Mesendoderm (in vitro differentiated cells): Measurements from ENCODE around the gene ANKRD44.

Experiments used
- DNase-seq: peaks from one replicate; pipeline ENCODE4 v3.0.0; 2013
- H2AK5ac ChIP-seq: 2 replicates; pipeline ENCODE4 v1.6.1; 2013; ENCODE audit warnings: low read length, inconsistent platforms
- H2BK120ac ChIP-seq: 2 replicates; pipeline ENCODE4 v1.6.1; 2013; ENCODE audit warnings: low read depth, mild to moderate bottlenecking, low read length, moderate library complexity, mixed read lengths
- H2BK15ac ChIP-seq: replicated peaks from 2 replicates; pipeline ENCODE4 v1.6.1; 2013; ENCODE audit warnings: low read depth, mild to moderate bottlenecking, moderate library complexity
- H2BK5ac ChIP-seq: 2 replicates; pipeline ENCODE4 v1.6.1; 2013; ENCODE audit warnings: low read length, inconsistent platforms
- H3K18ac ChIP-seq: 2 replicates; pipeline ENCODE4 v1.6.1; 2013; ENCODE audit warnings: mild to moderate bottlenecking, low read length, mixed read lengths
- H3K23ac ChIP-seq: one replicate; pipeline ENCODE4 v1.6.1; 2013; ENCODE audit warnings: low read length
- H3K27ac ChIP-seq: 2 replicates; pipeline ENCODE4 v1.5.1; 2013; ENCODE audit warnings: low read depth, mild to moderate bottlenecking, inconsistent platforms, low read length, moderate library complexity
- H3K27me3 ChIP-seq: 2 replicates; pipeline ENCODE4 v1.6.1; 2013; ENCODE audit warnings: low read length, control low read depth, mild to moderate bottlenecking, inconsistent platforms; ENCODE audit not compliant: insufficient read depth, poor library complexity
- H3K36me3 ChIP-seq: 2 replicates; pipeline ENCODE4 v1.6.1; 2013; ENCODE audit warnings: low read length, inconsistent platforms; ENCODE audit not compliant: control insufficient read depth, insufficient read depth
- H3K4ac ChIP-seq: one replicate; pipeline ENCODE4 v1.6.1; 2013; ENCODE audit warnings: low read depth, mild to moderate bottlenecking, low read length, moderate library complexity
- H3K4me1 ChIP-seq: 2 replicates; pipeline ENCODE4 v1.6.1; 2013; ENCODE audit warnings: low read depth, low read length, inconsistent platforms; ENCODE audit not compliant: control insufficient read depth
- H3K4me2 ChIP-seq: 2 replicates; pipeline ENCODE4 v1.6.1; 2013; ENCODE audit warnings: low read length
- H3K4me3 ChIP-seq: 2 replicates; pipeline ENCODE4 v1.5.1; 2013; ENCODE audit warnings: mild to moderate bottlenecking, low read length
- H3K56ac ChIP-seq: one replicate; pipeline ENCODE4 v1.6.1; 2013; ENCODE audit warnings: low read length
- H3K79me1 ChIP-seq: 2 replicates; pipeline ENCODE4 v1.6.1; 2013; ENCODE audit warnings: low read length, inconsistent platforms
- H3K79me2 ChIP-seq: 2 replicates; pipeline ENCODE4 v1.6.1; 2013; ENCODE audit warnings: mild to moderate bottlenecking, low read length; ENCODE audit not compliant: control insufficient read depth, insufficient read depth
- H3K9ac ChIP-seq: 2 replicates; pipeline ENCODE4 v1.6.1; 2013; ENCODE audit warnings: low read length, inconsistent platforms
- H4K5ac ChIP-seq: one replicate; pipeline ENCODE4 v1.6.1; 2013; ENCODE audit warnings: low read length
- H4K8ac ChIP-seq: one replicate; pipeline ENCODE4 v1.6.1; 2013; ENCODE audit warnings: low read depth, mild to moderate bottlenecking, control low read depth, low read length, moderate library complexity
- WGBS: extraction: QIAGEN DNeasy Blood & Tissue Kit; methylation state at CpG from one replicate; pipeline ENCODE4 v1.1.7; 2013; ENCODE audit warnings: low lambda C conversion rate, missing lambda C conversion rate; ENCODE audit not compliant: insufficient coverage; ENCODE audit errors: extremely low coverage; 5-methylcytosine and 5-hydroxymethylcytosine counted together

Gene ANKRD44

DNA sequence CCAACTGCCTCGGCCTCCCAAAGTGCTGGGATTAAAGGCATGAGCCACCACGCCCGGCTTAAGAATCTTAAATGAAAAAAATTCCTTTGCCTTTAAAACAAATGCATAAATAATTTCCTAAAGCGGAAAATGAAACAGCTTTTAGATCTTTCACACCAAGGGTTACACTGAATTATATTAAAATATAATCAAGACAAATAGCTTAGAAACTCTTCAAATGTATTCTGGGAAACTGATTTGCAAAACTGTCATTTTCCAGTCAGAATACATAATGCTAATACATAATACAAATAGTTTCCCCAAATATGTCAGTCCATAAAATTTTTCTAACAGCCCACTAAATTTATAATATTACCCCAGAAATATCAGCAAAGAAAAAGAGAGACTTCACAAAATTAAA is 315.8 kb downstream of the ANKRD44 start:
- H3K23ac ChIP-seq, result no peak overlapping the region
- H3K56ac ChIP-seq, result no peak overlapping the region
- no peaks in the 10 kb centered on the region for H3K36me3 ChIP-seq
- no peak overlapping the region for H2BK5ac ChIP-seq
- WGBS, result no CpG with 5 or more reads among the region's 4 CpGs
- DNase-seq, result no peak
- H4K8ac ChIP-seq, result no peak overlapping the region
- H3K18ac ChIP-seq, result no peak overlapping the region
- no peak overlapping the region for H4K5ac ChIP-seq
- H3K4ac ChIP-seq, result no peak overlapping the region
- H2BK15ac ChIP-seq, result no peak overlapping the region
- no peak overlapping the region for H3K4me3 ChIP-seq
- H3K4me2 ChIP-seq, result no peak overlapping the region
- no peaks in the 10 kb centered on the region for H3K79me1 ChIP-seq
- no peaks in the 10 kb centered on the region for H3K27me3 ChIP-seq
- no peak overlapping the region for H2BK120ac ChIP-seq
- H3K4me1 ChIP-seq, result peaks cover 1% of the 10 kb centered on the region
- H3K79me2 ChIP-seq, result no peaks in the 10 kb centered on the region
- H3K9ac ChIP-seq, result no peak overlapping the region
- no peak overlapping the region for H2AK5ac ChIP-seq
- no peak overlapping the region for H3K27ac ChIP-seq

DNA sequence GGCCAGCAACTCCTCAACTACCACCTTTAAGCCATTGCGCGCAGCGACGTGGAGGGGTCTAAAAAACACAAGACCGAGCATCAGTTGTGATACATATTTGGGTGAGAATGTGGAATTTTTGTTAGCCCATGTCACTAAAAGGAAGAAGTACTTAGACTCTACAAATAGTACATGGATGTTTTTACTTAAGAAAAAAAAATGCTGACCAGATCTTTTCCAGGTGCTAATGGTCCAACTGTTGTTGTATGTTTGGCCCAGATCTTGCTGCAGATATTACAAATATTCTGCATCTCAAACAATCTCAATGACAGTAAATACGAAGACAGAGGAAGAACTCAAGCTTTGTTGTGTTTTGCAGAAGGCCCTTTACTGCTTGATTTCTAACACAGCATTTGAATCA is 317.0 kb downstream of the ANKRD44 start:
- no peak for DNase-seq
- WGBS, result no CpG with 5 or more reads among the region's 6 CpGs
- no peak overlapping the region for H2BK5ac ChIP-seq
- no peak overlapping the region for H3K23ac ChIP-seq
- H4K5ac ChIP-seq, result no peak overlapping the region
- H3K79me2 ChIP-seq, result no peaks in the 10 kb centered on the region
- H3K79me1 ChIP-seq, result no peaks in the 10 kb centered on the region
- no peak overlapping the region for H3K56ac ChIP-seq
- no peak overlapping the region for H2BK120ac ChIP-seq
- no peak overlapping the region for H3K27ac ChIP-seq
- no peak overlapping the region for H3K9ac ChIP-seq
- no peak overlapping the region for H3K4me3 ChIP-seq
- peaks cover 1% of the 10 kb centered on the region for H3K4me1 ChIP-seq
- H2AK5ac ChIP-seq, result no peak overlapping the region
- no peak overlapping the region for H3K4me2 ChIP-seq
- H4K8ac ChIP-seq, result no peak overlapping the region
- no peaks in the 10 kb centered on the region for H3K36me3 ChIP-seq
- no peak overlapping the region for H3K18ac ChIP-seq
- H3K27me3 ChIP-seq, result no peaks in the 10 kb centered on the region
- no peak overlapping the region for H3K4ac ChIP-seq
- H2BK15ac ChIP-seq, result no peak overlapping the region

DNA sequence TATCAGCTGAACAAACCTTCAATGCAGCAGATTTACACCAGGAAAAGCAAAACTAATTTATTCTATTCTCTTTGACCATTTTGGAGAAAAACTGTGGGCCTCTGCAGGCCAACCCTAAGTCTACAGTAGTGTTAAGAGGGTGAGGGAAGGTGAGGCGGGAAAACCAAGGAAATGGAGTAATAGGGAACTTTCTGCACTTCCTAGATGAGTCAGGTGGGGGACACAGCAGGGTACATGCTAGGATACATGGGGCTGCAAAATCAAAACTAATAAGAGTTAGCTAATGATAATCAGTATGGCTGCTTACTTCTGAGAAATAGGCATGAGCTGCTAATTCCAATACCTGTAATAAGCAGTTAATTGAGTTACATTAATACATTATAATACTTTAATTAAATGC is 318.1 kb downstream of the ANKRD44 start:
- WGBS, result no CpG with 5 or more reads among the region's 1 CpG
- peaks cover 1% of the 10 kb centered on the region for H3K4me1 ChIP-seq
- no peaks in the 10 kb centered on the region for H3K36me3 ChIP-seq
- H3K23ac ChIP-seq, result no peak overlapping the region
- no peak overlapping the region for H2AK5ac ChIP-seq
- H3K4ac ChIP-seq, result no peak overlapping the region
- H3K79me1 ChIP-seq, result no peaks in the 10 kb centered on the region
- H4K8ac ChIP-seq, result no peak overlapping the region
- H3K4me3 ChIP-seq, result no peak overlapping the region
- H2BK5ac ChIP-seq, result no peak overlapping the region
- DNase-seq, result no peak
- no peak overlapping the region for H4K5ac ChIP-seq
- H3K27me3 ChIP-seq, result no peaks in the 10 kb centered on the region
- no peak overlapping the region for H3K9ac ChIP-seq
- no peak overlapping the region for H3K4me2 ChIP-seq
- H3K79me2 ChIP-seq, result no peaks in the 10 kb centered on the region
- H3K27ac ChIP-seq, result no peak overlapping the region
- no peak overlapping the region for H3K56ac ChIP-seq
- no peak overlapping the region for H2BK120ac ChIP-seq
- H3K18ac ChIP-seq, result no peak overlapping the region
- H2BK15ac ChIP-seq, result no peak overlapping the region

DNA sequence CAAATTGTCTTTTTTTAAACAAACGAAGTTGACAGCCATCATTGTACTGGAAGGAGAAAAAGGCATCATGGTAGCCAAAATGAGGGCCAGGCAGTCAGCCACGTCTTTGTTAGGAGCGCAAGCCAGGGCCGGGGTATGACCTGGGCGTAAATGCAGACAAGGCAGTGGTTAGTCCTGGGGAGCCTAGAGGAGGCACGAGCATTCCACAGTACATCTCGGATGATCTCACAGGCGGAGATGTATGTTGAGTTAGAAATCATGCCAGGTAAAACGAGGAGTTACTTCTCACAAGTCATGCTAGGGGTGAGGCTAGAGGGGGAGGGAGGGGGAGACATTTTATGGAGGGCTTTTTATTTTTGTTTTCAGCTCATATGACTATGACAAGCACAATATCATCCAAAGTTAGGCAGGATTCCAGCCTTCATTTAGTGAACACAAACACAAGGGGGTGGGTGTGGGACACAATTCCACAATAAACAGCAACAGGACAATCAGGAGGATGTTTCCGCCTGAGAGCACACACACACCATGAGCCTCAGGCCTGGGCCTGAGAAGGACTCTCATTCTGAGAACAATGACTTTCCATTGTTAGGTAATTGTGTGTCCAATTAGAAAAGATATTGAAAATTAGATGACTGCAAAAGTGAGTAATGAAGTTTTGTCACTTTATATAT is 319.7 kb downstream of the ANKRD44 start:
- Histone ChIP-seq H3K79me1 (no peaks in the 10 kb centered on the region), H3K36me3 (no peaks in the 10 kb centered on the region), H4K8ac (no peak overlapping the region), H3K23ac (no peak overlapping the region), H3K79me2 (no peaks in the 10 kb centered on the region), H3K56ac (peak overlapping the region; percentile 26), H3K4me2 (no peak overlapping the region), H3K27me3 (no peaks in the 10 kb centered on the region), H3K4me1 (peaks cover 1% of the 10 kb centered on the region), H2BK5ac (peak overlapping the region; percentile 40), H3K4me3 (no peak overlapping the region), H4K5ac (no peak overlapping the region), H3K4ac (no peak overlapping the region), H3K9ac (no peak overlapping the region), H3K18ac (peak overlapping the region; percentile 72), H3K27ac (no peak overlapping the region), H2AK5ac (no peak overlapping the region), H2BK15ac (no peak overlapping the region), H2BK120ac (no peak overlapping the region)
- DNase-seq, result no peak
- WGBS, result no CpG with 5 or more reads among the region's 10 CpGs

DNA sequence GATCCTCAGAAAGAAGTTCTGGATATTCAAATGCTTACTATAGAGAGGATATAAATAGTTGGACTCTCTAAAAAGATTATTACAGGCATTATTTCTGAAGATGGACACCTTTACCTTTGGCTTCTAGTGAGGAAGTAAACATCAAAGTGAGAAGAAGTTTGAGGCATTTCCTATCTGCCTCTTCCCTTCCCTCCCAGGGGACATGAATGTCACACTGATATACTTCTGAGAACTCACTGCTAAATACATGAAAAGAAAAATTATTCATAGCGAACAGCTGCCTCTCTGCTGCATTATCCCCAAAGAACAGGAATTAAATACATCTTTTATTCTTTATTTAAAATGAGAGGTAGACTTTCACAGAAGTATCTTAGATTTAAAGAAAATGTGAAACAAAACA is 320.5 kb downstream of the ANKRD44 start:
- Histone ChIP-seq H3K18ac (no peak overlapping the region), H4K5ac (no peak overlapping the region), H3K4me2 (no peak overlapping the region), H3K4me1 (peaks cover 1% of the 10 kb centered on the region), H2AK5ac (no peak overlapping the region), H3K36me3 (no peaks in the 10 kb centered on the region), H2BK5ac (no peak overlapping the region), H4K8ac (no peak overlapping the region), H3K4ac (no peak overlapping the region), H3K9ac (no peak overlapping the region), H3K79me1 (no peaks in the 10 kb centered on the region), H3K4me3 (no peak overlapping the region), H3K27me3 (no peaks in the 10 kb centered on the region), H3K79me2 (no peaks in the 10 kb centered on the region), H3K27ac (no peak overlapping the region), H2BK15ac (no peak overlapping the region), H2BK120ac (no peak overlapping the region), H3K23ac (no peak overlapping the region), H3K56ac (no peak overlapping the region)
- WGBS, result no CpG with 5 or more reads among the region's 1 CpG
- DNase-seq, result no peak

DNA sequence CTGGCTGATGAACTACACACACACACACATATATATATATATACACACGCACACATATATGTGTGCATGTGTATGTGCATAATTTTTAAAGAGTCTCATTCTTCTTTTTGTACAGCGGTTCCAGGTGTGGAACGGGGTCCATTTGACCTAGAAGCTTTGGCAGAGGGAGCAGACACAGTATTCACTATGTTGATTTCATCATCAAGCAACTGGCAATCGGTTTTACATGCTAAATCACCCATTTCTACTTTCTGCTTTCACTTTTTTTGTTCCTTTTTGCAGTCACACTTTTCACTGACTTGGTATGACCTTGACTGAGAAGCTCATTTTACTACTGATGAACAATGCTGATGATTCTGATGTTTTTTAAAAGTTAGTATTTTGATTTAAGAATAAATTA is 321.1 kb downstream of the ANKRD44 start:
- H3K56ac ChIP-seq, result no peak overlapping the region
- H3K79me1 ChIP-seq, result no peaks in the 10 kb centered on the region
- no peak for DNase-seq
- no peak overlapping the region for H3K4me2 ChIP-seq
- H3K9ac ChIP-seq, result no peak overlapping the region
- no peak overlapping the region for H3K18ac ChIP-seq
- H2BK120ac ChIP-seq, result no peak overlapping the region
- no peak overlapping the region for H3K4me3 ChIP-seq
- H2AK5ac ChIP-seq, result no peak overlapping the region
- no peak overlapping the region for H2BK5ac ChIP-seq
- H3K36me3 ChIP-seq, result no peaks in the 10 kb centered on the region
- H3K79me2 ChIP-seq, result no peaks in the 10 kb centered on the region
- no peak overlapping the region for H4K8ac ChIP-seq
- no peak overlapping the region for H3K23ac ChIP-seq
- no peak overlapping the region for H3K4ac ChIP-seq
- WGBS, result no CpG with 5 or more reads among the region's 4 CpGs
- H3K27ac ChIP-seq, result no peak overlapping the region
- no peak overlapping the region for H2BK15ac ChIP-seq
- H3K4me1 ChIP-seq, result peaks cover 1% of the 10 kb centered on the region
- no peak overlapping the region for H4K5ac ChIP-seq
- H3K27me3 ChIP-seq, result no peaks in the 10 kb centered on the region
